HFF-Myc (cell line): ENCODE results near the gene GIMD1.

Experiments
- DNase-seq: peaks from one replicate; pipeline ENCODE4 v3.0.0-alpha.2; 2011; ENCODE audit warnings: low read depth; ENCODE audit errors: extremely low read depth
- H3K4me3 ChIP-seq: replicated peaks from 2 replicates; pipeline ENCODE4 v1.5.1; 2011; ENCODE audit warnings: low read depth, mild to moderate bottlenecking, control low read depth, low read length
- CTCF ChIP-seq: IDR thresholded peaks from 2 replicates; pipeline ENCODE4 v1.5.1; 2012; ENCODE audit warnings: mild to moderate bottlenecking, low read depth, low read length, control low read depth; ENCODE audit errors: missing control alignments

The GIMD1 gene

GRCh38 chr4:106315968-106316772 lies 52.4 kb downstream of the GIMD1 start, which contains the start of the genes AIMP1 and TBCK:
Gene AIMP1 (plus strand): TSS chr4:106316550. CDS start chr4:106325010, 8,460 bp downstream.
Gene TBCK (minus strand): TSS chr4:106316209. CDS start chr4:106308960, 7,249 bp downstream.
- H3K4me3 ChIP-seq: peak within 1 kb of the TSS; percentile 63
- peak; percentile 79 for DNase-seq
- TF ChIP-seq CTCF: no peak

GRCh38 chr4:106315476-106315967 lies 53.1 kb downstream of the GIMD1 start:
- DNase-seq: no peak
- peak overlapping the region; percentile 63 for H3K4me3 ChIP-seq
- TF ChIP-seq CTCF: no peak

GRCh38 chr4:106314960-106315359 lies 53.6 kb downstream of the GIMD1 start:
- DNase-seq: no peak

GRCh38 chr4:106312997-106313522 lies 55.5 kb downstream of the GIMD1 start:
- DNase-seq: no peak
- H3K4me3 ChIP-seq: no peak overlapping the region
- TF ChIP-seq CTCF: no peak

More at GRCh38 chr4:106314960-106315359, 53.6 kb downstream of the GIMD1 start:
- TF ChIP-seq CTCF: no peak
- peak overlapping the region; percentile 63 for H3K4me3 ChIP-seq

GRCh38 chr4:106312377-106312776 lies 56.2 kb downstream of the GIMD1 start:
- TF ChIP-seq CTCF: no peak
- H3K4me3 ChIP-seq: no peak overlapping the region
- no peak for DNase-seq
